Hindlimb muscle (tissue), 1 donor: ENCODE data around the gene NELFCD. TPM values are rescaled to one million over a fixed set of nuclear protein-coding genes. Genes with fewer than 3 reads are reported as not detected.
"Not testable (repeated sequence)": the region's sequence is repeated elsewhere in the genome, so short reads cannot be mapped to it uniquely, and the experiment has no call there.

Experiments
- DNase-seq: peaks from one replicate; pipeline ENCODE4 v3.0.0-alpha.2; 2013
- polyA plus RNA-seq: library from polyadenylated mRNA; unstranded; fragments of 120-200 nt; gene quantifications from one replicate; pipeline ENCODE4 v1.2.1, GENCODE V29; 2013; ENCODE audit not compliant: insufficient read length

Gene NELFCD
- polyA plus RNA-seq, 1 donor = 61.0 TPM

DNA sequence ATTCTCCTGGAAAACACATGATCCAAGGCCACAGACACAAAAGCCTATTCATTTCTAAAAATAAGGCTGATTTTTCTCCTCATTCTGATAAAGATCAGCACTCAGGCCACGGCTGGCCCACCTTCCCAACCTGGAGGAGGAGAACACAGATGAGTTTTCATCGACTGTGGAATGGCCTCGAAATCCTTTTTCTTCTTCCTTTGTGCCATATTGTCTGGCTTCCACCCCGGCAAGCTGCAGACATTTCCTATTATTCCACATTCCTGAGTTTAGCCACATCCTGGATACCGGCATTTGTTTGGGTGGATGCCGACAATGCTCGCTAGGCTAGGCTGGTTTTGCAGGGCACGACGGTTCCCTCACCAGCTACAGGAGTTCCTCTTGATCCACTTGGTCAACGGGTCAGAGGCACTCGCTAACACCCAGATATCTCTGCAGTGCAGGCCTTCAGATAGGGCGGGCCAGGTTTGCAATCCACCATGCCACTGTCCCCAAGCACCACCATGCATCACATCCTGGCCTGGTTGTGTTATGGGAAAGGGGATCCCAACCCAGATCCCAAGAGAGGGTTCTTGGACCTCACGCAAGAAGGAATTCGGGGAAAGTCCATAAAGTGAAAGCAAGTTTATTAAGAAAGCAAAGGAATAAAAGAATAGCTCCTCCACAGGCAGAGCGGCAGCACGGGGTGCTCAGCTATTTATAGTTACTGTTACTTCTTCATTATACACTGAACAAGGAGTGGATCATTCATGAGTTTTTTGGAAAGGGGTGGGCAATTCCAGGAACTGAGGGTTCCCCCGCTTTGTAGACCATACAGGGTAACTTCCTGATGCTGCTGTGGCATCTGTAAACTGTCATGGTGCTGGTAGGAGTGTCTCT, 30.2 kb downstream of the NELFCD start:
- no peak for DNase-seq

DNA sequence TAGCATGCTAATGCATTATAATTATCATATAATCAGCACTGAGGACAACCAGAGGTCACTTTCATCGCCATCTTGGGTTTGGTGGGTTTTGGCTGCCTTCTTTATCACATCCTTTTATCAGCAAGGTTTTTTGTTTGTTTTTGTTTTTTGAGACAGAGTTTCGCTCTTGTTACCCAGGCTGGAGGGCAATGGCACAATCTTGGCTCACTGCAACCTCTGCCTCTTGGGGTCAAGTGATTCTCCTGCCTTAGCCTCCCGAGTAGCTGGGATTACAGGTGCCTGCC, 30.8 kb downstream of the NELFCD start:
- not testable (repeated sequence) for DNase-seq

DNA sequence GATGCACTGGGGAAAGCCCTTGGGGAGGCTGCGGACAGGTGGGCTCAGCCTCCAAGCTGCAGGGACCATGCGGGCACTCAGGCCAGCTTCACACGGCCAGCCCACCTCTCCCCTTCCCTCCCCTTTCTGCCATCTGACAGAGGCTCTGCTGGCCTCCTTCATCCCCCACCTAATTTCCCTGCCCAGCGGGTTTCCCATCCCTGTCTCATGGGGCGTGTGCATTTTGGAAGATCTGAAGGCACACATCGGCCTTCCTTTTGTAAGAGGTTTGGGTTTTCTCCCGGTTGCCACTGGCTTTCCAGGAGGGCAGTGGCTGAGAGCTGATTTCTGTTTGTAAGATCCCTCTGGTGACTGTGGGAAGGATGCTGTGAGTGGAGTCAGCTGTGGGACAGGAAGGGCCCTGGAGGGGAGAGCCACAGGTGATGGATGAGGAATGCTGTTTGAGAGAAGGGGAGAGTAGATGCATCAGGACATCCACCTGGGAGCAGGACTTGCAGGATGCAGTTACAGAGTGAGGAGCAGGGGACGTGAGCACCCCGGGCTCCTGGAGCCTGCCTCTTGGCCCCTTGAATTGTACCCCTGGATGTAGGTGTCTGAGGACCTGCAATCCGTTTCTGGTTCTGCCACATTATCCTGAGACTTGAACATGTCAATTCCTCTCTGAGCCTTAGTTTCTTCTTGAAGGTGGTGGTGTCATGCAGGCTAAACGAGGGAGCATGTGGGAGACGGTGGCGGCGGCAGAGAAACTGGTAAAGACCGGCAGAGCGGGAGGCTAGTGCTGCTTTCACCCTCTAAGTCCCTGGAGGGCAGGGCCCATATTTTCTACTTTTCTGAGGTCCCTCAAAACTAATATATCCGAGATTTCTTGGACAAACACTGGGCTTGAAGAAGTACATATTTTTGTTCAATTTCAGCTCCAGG, 32.2 kb downstream of the NELFCD start:
- DNase-seq = no peak

DNA sequence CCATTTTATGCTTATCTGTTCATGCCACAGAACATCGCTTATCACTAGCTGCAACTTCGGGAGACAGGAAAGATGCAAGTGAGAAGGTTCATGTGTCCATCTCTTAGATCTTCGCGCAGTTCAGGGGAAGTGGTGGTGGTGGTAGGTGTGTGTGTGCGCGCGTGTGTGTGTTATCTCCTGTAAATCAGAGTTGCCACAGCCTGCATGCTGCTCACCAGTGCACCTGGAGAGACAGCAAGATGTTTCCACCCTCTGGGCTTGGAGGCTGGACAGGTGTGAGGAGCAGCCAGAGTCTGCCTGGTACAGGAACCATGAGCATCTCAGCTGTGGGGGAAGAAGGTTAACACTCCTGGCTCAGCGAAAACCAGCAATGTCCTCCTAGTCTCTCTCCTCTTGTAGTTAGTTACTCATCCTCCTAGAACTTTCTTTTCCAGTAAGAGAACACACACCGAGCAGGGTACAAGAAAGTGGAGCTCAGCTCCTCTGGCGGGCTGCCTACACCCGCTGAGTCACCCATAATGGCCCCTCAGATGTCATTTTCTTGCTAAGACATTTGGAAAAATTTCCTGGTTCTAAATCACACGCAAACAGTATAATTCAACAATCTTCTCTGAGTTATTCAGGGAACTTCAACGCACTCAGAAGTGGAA, 33.0 kb downstream of the NELFCD start:
- DNase-seq = no peak

DNA sequence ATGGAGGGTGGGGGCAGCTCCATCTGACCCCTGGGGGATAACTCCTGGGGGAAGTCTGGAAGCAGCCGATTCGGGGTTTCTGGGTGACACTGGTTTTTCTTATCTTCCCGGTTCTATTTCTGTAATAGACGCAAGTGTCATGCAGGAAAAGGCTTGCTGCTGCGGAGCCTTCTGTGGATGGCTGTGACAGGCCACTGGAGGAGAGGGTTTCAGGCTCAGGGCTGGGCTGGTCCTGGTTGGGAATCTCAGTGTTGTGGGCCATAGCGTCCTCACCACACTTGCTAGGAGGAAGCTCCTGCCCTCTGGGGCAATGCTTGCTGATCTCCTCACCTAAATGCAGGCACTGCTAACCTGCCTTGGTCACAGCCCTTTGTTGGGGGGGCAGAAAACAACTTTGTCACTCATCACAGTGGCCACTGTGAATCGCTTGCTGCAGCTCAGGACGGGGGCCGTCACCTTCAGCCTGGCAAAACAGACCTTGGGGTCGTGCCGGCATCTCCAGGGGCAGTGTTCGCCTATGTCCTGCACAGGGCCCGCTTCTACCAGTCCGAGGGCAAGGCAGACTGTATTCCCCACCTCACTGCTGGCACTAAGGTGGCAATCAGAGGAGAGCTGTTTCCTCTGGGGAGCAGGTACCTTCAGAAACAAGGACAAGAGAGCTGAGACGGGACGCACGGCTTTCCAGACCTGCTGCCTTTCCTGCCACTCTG, 33.8 kb downstream of the NELFCD start:
- DNase-seq = no peak

DNA sequence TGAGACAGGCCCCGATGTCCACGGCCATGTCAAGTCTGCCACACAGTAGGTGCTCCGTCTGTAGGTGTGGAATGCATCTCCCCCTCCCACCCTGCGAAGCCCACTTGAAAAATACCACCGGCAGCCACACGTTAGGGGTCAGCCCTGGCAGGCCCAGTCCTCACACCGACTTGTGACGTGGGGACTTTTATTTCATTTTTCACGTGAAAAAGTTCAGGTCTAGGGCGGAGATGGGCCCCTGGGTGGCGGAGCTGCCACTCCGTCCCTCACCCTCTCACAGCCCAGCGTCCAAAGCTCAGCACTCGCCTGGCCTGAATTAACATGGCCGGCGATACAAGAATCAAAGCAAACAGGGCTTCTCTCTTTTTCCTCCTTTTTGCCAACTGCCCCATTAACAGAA, 34.4 kb downstream of the NELFCD start:
- DNase-seq = no peak

DNA sequence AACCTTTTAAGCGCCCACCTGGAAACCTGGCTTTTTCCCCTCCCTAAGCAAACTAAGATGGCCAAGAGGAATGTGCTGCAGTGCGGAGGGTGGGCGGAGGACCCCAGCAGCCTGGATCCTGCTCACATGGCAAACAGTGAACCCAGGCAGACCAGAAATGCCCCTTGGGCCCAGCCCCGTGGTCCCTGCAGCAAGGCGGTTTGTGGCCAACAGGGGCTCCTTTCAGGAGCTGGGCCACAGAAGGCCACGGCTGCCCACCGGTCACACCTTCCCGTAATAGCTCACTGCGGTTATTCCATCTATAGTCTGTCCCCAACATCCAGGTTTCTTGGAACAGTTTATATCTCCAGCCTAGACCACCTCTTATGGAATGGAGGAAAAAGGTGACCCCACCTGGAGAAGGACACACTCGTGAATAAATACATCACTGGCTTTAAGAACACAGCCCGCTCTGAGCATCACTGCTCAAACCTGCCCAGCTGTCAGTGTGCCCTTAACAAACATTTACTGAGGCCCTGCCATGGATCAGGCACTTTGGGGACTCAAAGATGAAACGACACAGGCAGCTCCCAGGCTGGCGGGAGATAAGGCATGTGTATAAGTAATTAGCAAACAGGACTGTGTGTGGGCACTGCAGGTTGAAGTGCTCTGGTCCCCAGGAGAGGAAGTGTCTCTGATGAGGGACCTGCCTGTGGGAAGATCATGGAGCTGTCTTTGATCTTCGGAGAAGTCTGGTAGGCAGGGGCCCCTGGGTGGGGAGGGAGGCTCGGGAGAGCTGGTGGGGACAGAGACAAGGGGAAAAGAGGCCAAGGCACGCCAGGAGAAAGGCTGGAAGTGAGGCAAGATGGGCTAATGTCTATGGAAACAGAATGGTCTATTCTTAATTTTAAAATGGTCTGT, 35.0 kb downstream of the NELFCD start:
- DNase-seq = no peak

DNA sequence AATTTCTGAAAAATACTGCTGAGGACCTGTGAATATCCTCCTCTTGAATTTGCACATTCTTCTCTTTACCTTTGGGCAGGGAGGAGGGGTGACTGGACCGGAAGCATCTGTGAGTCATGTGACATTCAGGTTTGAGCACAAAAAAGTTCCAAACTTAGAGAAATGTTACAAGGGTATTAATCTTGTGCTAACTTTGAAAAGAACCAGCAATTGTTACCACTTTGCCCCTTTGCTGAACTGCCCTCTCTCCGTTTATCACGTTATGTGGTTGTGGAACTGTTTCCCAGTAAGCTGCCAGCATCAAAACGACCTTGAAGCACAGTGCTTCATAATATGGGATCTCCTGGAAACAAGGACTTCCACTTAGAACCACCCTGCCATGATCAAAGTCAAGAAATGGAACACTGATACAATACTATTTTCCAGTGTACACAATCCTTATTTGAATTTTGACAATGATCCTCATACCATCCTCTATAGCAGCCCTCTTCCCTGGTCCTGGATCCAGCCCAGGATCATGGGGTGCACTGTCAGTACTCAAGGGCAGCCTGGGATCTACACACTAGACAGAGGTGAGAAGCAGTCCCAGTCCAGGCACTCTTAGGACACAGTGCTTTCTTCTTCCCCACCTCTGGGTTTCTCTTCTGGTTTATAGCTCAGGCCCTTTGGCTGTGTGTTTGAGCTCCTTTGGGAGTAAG, 35.9 kb downstream of the NELFCD start:
- DNase-seq = no peak

DNA sequence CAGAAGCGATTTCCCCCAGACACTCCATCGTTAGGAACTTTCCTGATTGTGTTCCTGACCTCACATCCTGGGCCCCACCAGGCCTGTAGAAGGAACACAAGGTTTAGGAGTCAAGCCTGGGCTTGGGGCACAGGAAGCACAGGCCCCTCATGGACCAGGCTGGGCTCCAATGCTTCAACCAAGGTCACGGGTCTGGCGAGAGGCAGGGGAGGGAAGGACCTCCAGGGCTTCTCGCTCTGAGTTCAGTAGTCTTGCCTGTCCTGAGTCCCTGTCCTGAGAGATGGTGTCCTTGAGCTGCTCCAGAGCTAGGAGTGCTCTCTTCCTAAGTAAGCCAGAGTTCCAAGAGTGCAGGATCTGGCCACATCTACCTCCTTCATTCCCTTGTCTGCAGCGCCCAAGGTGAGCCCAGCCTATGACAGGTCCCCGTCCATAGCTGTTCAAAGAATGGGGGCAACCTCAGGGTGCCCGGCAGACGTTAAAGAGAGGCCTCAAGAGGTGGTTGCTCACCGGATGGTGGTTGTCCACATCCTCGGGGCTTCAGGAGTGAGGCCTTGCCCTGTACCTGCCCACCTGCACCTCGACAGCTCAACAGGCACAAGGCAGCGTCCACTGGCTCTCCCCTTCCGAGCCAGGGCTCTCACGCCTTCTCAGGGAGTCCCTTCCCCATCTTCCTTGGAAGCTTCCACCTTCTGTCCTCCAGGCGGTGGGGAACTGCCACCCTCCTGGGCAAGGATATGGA, 36.6 kb downstream of the NELFCD start:
- DNase-seq = no peak

DNA sequence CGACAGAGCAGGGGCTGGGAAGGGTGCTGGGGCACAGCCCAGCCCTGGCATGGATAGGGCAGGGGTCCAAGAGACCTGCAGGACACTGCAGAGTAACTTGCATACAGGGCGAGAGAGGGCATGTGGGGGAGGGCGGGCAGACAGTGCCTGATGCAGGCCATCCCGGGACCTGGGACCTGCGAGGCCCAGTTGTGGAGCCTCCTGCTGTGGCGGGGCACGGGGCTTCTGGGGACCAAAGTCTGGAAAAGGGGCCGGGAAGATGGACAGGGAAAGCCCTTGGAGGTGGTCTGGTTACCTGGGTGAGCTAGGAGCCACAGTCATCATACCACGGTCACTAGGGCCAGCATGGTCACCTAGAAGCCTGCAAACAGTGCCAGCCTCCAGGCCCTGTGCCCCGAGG, 37.8 kb downstream of the NELFCD start:
- DNase-seq = no peak

DNA sequence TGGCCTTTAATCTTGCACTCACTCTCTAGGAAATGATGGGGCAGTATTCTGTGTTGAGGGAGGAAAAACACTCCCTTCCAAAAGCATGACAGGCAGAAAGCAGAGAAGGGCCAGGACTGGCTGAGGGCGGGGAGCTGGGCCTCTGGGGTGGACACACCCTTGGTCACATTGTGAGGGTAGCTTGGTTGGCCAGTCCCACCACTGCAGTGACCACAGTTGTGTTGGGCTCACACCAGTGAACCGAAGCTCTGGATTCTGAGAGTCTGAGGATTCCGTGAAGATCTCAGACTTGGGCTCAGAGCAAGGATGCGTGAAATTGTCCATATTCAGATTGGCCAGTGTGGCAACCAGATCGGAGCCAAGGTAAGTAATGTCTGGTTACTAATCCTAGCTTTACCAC, 38.2 kb downstream of the NELFCD start, which contains the start of gene TUBB1:
TUBB1 (plus strand) TSS at position 213 of the 400 bp plus-strand sequence; CDS start at position 307, 94 bp downstream.
- no peak for DNase-seq

DNA sequence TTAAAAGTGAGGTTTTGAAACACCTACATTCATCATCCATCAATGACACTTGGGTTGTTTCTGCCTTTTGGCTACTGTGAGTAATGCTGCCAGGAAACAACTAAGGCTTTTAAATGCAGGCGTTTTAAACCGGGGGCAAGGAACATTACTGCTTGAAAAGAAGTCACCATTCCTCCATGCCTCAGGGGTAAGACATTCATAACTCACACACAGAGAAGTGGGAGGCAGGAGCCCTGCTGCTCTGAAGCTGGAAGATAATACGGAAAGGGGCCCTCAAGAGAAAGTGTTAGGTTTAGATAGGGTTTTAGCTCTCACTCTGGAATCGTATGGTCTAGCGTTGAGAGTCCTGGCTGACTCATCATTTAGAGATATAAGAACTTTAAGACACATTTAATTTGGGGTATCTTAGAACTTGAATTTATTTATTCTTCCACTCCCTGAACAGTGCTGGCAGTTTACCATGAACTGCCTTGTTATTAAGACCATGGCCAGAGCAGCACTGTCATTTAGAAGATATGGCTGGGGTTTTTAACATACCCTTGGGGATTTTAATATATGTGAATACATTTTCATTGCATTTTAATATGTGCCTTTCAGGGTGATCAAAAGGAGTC, 40.0 kb downstream of the NELFCD start:
- DNase-seq = no peak

DNA sequence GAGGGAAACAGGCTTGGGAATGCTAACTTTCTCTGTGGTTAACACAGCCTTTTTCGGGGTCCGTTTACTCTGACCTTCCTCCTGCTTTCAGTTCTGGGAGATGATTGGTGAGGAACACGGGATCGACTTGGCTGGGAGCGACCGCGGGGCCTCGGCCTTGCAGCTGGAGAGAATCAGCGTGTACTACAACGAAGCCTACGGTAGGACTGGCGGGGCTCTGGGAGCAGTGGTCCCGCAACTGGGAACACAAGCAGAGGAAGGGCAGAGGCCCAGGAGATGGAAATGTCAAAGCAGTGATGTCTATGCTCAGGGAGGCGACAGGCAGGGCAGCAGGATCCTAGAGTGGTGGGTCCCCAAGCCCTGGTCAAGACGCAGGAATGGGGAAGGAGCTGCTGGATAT, 41.7 kb downstream of the NELFCD start:
- DNase-seq = no peak

DNA sequence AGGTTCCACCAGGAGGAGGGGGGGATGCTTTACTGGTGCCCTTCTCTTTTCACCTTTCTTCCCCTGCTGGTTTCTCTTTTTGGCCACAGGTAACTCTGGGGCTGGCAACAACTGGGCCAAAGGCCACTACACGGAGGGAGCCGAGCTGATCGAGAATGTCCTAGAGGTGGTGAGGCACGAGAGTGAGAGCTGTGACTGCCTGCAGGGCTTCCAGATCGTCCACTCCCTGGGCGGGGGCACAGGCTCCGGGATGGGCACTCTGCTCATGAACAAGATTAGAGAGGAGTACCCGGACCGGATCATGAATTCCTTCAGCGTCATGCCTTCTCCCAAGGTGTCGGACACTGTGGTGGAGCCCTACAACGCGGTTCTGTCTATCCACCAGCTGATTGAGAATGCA, 42.6 kb downstream of the NELFCD start:
- no peak for DNase-seq

DNA sequence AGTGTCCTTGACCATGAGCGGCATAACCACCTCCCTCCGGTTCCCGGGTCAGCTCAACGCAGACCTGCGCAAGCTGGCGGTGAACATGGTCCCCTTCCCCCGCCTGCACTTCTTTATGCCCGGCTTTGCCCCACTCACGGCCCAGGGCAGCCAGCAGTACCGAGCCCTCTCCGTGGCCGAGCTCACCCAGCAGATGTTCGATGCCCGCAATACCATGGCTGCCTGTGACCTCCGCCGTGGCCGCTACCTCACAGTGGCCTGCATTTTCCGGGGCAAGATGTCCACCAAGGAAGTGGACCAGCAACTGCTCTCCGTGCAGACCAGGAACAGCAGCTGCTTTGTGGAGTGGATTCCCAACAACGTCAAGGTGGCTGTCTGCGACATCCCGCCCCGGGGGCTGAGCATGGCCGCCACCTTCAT, 43.1 kb downstream of the NELFCD start:
- DNase-seq = no peak

DNA sequence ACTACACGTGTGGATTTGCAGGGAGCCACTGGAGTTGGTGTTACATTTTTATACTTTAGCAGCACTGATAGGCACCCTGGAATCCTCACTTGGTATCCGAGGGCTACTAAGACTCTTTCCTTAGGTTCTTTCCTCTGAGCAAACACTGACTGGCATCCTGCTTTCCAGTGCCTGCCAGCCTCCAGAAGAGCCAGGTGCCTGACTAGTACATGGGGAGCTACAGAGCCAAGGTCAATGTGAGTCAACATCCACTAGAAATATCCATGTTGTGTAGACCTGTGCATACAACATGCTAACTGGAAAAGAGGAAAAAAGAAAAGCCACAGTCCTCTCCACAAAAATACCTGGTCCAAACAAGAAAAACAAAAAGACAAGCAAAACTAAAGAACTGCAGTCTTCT, 44.0 kb downstream of the NELFCD start:
- DNase-seq = no peak

DNA sequence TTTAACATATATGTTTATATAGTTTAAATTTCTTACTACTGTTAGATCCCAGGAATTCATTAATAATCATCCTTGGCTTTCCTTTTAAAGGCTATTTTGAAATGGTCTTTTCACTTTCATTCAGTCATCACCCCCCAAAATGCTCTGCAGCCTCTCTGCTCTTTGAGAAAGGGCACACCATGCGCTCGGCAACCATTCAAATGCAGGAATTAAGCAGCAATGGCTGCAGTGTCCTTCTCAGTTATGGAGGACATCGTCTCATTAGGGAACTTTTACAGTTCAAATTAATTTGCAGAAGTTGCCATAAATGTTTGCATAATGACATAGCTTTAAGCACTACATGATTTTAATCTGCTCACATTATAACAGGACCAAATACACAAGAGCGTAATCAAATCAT, 44.5 kb downstream of the NELFCD start:
- no peak for DNase-seq

DNA sequence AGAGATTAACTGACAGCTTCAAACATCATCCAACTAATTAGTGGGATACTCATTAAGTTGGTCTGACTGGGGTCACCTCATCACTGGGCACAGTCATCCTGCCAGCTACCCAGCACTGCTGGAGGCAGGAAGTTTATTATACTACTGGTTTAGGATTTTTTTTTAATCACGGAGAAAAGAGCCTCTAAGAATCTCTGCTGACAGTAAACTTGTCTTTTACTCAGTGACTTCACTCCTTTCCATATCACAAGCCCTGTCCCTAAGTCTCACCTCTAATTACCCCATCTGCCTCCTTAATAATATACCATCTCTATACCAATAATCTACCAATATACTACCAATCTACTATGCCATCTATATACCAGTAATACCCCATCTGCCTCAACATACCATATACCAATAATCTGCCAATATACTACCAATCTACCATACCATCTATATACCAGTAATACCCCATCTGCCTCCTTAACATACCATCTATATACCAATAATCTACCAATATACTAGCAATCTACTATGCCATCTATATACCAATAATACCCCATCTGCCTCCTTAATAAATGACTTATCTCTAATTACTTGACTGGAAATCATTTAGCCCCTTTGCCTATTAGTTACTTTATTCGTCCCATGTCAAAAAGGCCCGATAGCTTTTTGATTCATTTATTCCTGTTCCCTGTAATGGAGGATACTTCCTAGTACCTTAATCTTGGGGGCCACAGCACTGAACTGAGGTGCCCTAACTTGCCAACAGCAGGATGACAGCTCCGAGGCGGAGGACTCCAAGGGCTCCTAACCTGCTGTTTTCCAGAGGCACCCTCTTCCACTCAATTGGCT, 46.1 kb downstream of the NELFCD start:
- DNase-seq = no peak
